Mucosa of rectum (tissue), 2 donors: ENCODE data around the gene MYH14.
"Not testable (repeated sequence)": the region's sequence is repeated elsewhere in the genome, so short reads cannot be mapped to it uniquely, and the experiment has no call there.

Experiments used
- H3K27ac ChIP-seq, 2 donors: one replicate each; pipeline ENCODE4 v1.7.0; 2013; ENCODE audit warnings: inconsistent platforms in 2 of 2, low read depth in 2 of 2, low read length in 2 of 2
- H3K27me3 ChIP-seq, 2 donors: one replicate each; pipeline ENCODE4 v1.7.0; 2013; ENCODE audit warnings: low read length in 2 of 2; ENCODE audit not compliant: control insufficient read depth in 2 of 2, insufficient read depth in 2 of 2
- H3K36me3 ChIP-seq, 2 donors: one replicate each; pipeline ENCODE4 v1.7.0; 2013; ENCODE audit warnings: low read length in 2 of 2; ENCODE audit not compliant: control insufficient read depth in 2 of 2, insufficient read depth in 2 of 2
- H3K4me1 ChIP-seq, 2 donors: one replicate each; pipeline ENCODE4 v1.7.0; 2013; ENCODE audit warnings: low read length in 2 of 2, mild to moderate bottlenecking in 1 of 2; ENCODE audit not compliant: control insufficient read depth in 2 of 2, insufficient read depth in 2 of 2
- H3K4me3 ChIP-seq, 2 donors: one replicate each; pipeline ENCODE4 v1.7.0; 2013; ENCODE audit warnings: low read length in 2 of 2
- H3K9ac ChIP-seq, 2 donors: one replicate each; pipeline ENCODE4 v1.7.0; 2013; ENCODE audit warnings: low read length in 2 of 2, low read depth in 1 of 2, mild to moderate bottlenecking in 1 of 2
- H3K9me3 ChIP-seq, 2 donors: one replicate each; pipeline ENCODE4 v1.7.0; 2013; ENCODE audit warnings: low read length in 2 of 2; ENCODE audit not compliant: control insufficient read depth in 2 of 2
- donor health status: healthy.
- donor health status: Normal muscosa, but diverticular disease.

The MYH14 gene

DNA sequence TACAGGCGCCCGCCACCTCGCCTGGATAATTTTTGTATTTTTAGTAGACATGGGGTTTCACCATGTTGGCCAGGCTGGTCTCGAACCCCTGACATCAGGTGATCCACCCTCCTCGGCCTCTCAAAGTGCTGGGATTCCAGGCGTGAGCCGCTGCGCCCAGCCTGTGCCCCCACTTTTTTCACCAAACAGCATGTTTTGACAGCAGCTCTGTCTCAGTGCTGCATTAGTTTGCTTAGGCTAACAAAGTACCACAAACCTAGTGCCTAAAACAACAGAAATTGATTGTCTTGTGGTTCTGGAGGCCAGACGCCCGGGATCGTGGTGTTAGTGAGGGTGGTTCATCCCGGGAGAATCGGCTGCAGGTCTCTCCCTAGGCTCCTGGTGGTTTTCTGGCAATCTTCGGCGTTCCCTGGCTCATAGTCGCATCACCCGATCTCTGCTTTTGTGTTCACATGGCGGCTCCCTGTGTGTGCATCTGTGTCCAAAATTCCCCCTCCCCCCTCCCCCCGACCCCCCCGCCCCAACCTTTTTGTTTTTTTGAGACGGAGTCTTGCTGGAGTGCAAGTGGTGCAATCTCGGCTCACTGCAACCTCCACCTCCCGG is 30.0 kb downstream of the MYH14 start:
- Histone ChIP-seq H3K4me3 (no peak overlapping the region), H3K9me3 (no peaks in the 10 kb centered on the region), H3K36me3 (peaks cover 35 to 45% of the 10 kb centered on the region in 2 donors), H3K9ac (no peak overlapping the region), H3K27me3 (no peaks in the 10 kb centered on the region), H3K4me1 (no peaks in the 10 kb centered on the region), H3K27ac (no peak overlapping the region)

DNA sequence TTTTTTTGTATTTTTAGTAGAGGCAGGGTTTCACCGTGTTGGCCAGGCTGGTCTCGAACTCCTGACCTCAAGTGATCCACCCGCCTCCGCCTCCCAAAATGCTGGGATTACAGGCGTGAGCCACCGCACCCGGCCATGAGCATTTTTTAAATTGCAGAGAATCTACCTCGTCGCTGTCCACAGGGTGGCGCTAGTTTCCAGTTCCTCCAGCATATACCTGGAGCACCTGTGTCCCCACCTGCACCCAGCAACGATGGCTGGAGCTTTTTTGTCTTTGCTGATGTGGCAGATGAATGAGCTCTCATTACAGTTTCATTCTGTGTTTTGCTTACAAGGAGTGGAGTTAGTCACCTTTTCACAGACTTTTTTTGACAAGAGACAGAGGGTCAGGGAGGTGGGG is 34.1 kb downstream of the MYH14 start:
- H3K4me1 ChIP-seq, H3K4me3 ChIP-seq, H3K9ac ChIP-seq, H3K27me3 ChIP-seq, H3K27ac ChIP-seq, H3K9me3 ChIP-seq: not testable (repeated sequence)
- H3K36me3 ChIP-seq: peaks cover 23 to 32% of the 10 kb centered on the region in 2 donors

DNA sequence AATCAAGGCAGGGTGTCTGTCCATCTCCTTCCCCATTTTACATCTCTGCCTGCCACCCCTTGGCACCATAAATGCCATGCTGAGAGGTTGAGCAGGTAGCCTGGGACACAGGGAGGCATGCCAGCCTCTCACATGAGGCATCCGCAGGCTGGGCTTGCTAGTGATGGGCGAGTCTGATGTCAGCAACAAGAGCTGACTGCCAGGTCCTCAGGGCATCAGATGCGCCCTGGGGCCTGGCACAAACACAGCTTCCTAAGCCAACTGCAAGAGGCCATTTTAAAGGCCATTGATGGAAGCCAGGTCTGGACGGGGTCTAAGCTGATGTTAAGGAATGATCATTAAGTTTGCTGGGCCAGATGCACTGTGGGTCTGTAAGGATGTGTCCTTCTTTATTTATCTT is 34.6 kb downstream of the MYH14 start:
- Histone ChIP-seq H3K4me1 (no peaks in the 10 kb centered on the region), H3K9me3 (no peaks in the 10 kb centered on the region), H3K36me3 (peaks cover 22 to 35% of the 10 kb centered on the region in 2 donors), H3K9ac (no peak overlapping the region), H3K27ac (no peak overlapping the region), H3K4me3 (no peak overlapping the region), H3K27me3 (no peaks in the 10 kb centered on the region)

DNA sequence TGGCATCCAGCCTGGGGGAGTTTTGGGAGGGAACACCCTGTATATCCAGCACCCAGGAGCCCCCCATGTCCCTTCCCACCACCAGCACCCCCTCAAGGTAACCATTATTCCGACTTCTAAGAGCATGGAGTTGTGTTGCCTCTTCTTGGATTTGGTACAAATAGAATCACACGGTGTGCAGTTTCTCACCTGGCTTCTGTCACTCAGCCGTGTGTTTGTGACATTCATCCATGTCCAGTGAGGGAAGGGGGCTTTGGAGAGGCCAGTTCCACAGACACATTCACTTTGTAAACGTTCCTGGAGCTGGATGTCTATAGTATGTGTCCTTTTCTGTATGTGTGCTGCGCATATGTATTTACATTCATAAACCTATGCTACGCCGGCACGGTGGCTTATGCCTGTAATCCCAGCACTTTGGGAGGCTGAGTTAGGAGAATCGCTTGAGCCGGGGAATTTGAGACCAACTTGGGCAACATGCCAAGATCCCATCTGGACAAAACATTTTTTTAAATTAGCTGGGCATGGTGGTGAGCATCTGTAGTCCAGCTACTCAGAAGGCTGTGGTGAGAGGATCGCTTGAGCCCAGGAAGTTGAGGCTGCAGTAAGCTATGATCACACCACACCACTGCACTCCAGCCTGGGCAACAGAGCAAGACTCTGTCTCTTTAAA is 36.6 kb downstream of the MYH14 start:
- H3K4me3 ChIP-seq: no peak overlapping the region
- H3K4me1 ChIP-seq: no peaks in the 10 kb centered on the region
- H3K27ac ChIP-seq: no peak overlapping the region
- H3K9me3 ChIP-seq: no peaks in the 10 kb centered on the region
- H3K36me3 ChIP-seq: peaks cover 25 to 32% of the 10 kb centered on the region in 2 donors
- H3K9ac ChIP-seq: no peak overlapping the region
- no peaks in the 10 kb centered on the region for H3K27me3 ChIP-seq

DNA sequence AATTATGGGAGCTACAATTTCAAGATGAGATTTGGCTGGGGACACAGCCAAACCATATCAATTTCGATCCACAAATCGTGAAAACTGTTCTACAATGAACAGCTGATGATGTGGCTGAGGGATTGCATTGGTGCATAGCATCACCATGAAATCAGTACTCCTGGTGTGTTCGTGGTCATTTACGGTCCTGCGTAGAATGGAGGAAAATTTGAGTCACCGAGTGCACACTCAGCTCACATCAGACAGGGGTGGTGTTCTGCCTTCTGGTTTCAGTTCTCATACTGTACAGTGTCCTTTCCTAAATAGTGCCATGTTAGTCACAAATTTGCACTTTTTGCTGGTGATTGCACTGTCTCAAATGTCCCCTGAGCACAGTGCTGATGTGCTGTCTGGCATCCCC is 39.2 kb downstream of the MYH14 start:
- Histone ChIP-seq H3K4me1 (no peaks in the 10 kb centered on the region), H3K9ac (no peak overlapping the region), H3K36me3 (peaks cover 25 to 31% of the 10 kb centered on the region in 2 donors), H3K9me3 (no peaks in the 10 kb centered on the region), H3K4me3 (no peak overlapping the region), H3K27ac (no peak overlapping the region), H3K27me3 (no peaks in the 10 kb centered on the region)

DNA sequence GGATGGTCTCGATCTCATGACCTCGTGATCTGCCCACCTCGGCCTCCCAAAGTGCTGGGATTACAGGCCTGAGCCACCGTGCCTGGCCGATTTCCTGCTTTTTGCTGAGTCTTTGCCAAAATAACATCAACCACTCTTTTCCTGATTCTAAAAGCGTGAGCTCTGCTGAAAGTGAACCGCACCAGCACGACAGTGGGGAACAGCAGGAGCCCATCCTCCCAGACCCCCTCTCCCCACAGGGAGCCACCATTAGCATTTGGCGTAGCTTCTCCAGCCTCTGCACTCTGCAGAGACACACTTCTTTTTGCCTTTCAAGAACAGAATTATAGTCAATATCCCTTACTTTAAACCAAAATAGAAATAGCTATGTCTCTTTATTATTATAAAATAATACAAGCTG is 41.3 kb downstream of the MYH14 start:
- Histone ChIP-seq H3K9me3 (no peaks in the 10 kb centered on the region), H3K27me3 (no peaks in the 10 kb centered on the region), H3K27ac (no peak overlapping the region), H3K9ac (no peak overlapping the region), H3K36me3 (peaks cover 27 to 42% of the 10 kb centered on the region in 2 donors), H3K4me3 (no peak overlapping the region), H3K4me1 (no peaks in the 10 kb centered on the region)

DNA sequence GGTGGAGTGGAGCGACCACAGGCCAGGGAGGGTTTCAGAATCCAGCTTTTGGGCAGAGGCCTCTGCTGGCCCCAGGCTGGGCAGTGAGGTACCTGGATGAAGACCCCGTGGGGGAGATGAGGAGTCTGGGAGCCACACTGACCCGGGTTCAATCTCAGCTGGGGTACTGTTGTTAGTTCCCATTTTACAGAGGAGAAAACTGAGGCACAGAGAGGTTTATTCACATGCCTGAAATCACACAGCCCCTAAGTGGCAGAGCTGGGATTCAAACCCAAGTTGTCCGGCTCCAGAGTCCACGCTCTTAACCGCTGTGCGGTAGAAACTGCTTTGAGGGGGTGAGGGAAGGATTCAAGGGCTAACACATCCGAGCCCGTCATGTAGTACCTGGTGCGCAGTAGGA is 45.0 kb downstream of the MYH14 start:
- no peak overlapping the region for H3K9ac ChIP-seq
- H3K36me3 ChIP-seq: peaks cover 35 to 42% of the 10 kb centered on the region in 2 donors
- no peak overlapping the region for H3K27ac ChIP-seq
- H3K27me3 ChIP-seq: no peaks in the 10 kb centered on the region
- no peak overlapping the region for H3K4me3 ChIP-seq
- H3K4me1 ChIP-seq: no peaks in the 10 kb centered on the region
- H3K9me3 ChIP-seq: no peaks in the 10 kb centered on the region

DNA sequence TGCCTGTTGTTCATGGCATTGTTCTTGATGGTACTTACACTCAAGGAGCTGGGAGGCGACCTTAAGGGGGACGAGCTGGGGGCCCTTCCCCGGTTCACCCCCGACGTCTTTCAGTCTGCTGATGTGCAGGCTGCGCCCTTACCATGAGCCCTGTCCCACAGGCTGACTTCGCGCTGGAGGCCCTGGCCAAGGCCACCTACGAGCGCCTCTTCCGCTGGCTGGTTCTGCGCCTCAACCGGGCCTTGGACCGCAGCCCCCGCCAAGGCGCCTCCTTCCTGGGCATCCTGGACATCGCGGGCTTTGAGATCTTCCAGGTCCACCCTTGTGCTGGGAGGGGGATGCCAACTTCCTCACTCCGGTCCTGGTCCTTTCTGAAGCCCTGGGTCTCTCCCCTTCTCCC is 45.4 kb downstream of the MYH14 start:
- Histone ChIP-seq H3K9me3 (no peaks in the 10 kb centered on the region), H3K9ac (no peak overlapping the region), H3K36me3 (peaks cover 39 to 46% of the 10 kb centered on the region in 2 donors), H3K4me1 (no peaks in the 10 kb centered on the region), H3K27ac (no peak overlapping the region), H3K4me3 (no peak overlapping the region), H3K27me3 (no peaks in the 10 kb centered on the region)

DNA sequence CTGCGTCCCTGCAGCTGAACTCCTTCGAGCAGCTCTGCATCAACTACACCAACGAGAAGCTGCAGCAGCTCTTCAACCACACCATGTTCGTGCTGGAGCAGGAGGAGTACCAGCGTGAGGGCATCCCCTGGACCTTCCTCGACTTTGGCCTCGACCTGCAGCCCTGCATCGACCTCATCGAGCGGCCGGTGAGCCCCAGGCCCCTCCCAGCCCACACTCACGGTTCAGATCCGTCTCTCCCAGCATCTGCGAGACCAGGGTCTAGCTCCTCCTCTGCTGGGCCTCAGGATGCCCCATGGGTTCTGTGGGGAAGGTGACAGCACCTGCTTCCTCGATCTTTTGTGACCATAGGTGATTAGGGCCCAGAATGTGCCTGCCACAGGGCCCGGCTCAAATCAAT is 46.2 kb downstream of the MYH14 start:
- peaks cover 41 to 51% of the 10 kb centered on the region in 2 donors for H3K36me3 ChIP-seq
- no peak overlapping the region for H3K27ac ChIP-seq
- no peaks in the 10 kb centered on the region for H3K9me3 ChIP-seq
- H3K4me1 ChIP-seq: no peaks in the 10 kb centered on the region
- no peak overlapping the region for H3K4me3 ChIP-seq
- no peak overlapping the region for H3K9ac ChIP-seq
- no peaks in the 10 kb centered on the region for H3K27me3 ChIP-seq

DNA sequence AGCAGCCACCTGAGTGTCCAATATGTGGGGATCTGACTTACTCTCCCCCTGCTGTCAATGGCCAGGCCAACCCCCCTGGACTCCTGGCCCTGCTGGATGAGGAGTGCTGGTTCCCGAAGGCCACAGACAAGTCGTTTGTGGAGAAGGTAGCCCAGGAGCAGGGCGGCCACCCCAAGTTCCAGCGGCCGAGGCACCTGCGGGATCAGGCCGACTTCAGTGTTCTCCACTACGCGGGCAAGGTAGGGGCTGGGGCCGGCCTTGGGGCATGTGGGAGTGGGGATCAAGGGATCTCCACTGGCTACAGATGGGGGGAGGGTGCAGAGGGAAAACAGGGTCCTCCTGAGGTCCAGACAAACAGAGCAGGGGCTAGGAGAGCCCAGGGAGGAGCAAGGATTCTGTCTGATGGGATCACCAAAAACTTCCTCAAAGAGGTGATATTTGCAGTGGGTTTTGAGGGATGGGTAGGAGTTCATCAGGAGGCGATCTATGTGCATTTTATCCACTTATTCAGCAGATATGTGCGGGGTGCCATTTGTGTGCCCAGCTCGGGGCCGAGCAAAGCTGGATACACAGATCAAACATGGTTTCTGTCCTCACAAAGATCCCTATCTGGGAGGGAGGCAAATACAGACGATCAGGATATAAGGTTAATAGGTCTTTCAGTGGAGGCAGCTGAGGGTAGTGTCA is 47.2 kb downstream of the MYH14 start:
- Histone ChIP-seq H3K9me3 (no peaks in the 10 kb centered on the region), H3K9ac (no peak overlapping the region), H3K27me3 (no peaks in the 10 kb centered on the region), H3K36me3 (peaks cover 48 to 58% of the 10 kb centered on the region in 2 donors), H3K27ac (no peak overlapping the region), H3K4me1 (no peaks in the 10 kb centered on the region), H3K4me3 (no peak overlapping the region)
